Measurements from ENCODE around the gene AMOTL1. TPM values are rescaled to one million over a fixed set of nuclear protein-coding genes. Genes with fewer than 3 reads are reported as not detected.

AMOTL1 gene
- total RNA-seq, 1 donor from 2014 or later = 32.6 TPM

DNA sequence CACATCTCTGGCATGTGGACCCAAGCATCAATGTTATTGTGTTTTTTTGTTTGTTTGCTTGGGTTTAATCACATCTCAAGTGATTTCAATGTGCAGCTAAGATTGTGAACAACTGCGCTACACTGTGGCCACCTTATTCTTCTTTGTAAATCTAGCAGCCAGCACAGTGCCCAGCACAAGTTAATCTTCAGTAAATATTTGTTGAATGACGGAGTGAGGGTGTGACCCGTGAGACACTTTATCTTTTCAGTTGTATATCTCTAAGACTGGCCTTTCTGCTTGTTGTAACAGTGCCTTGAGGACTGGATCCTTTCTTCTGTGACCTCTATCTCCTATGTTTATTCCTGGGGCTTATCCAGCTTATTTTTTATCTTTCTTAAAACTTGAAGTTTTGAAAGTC is 21.4 kb upstream of the AMOTL1 start:
- Histone ChIP-seq H3K36me3 (no peaks in the 10 kb centered on the region), H3K27ac (no peak overlapping the region), H3K9me3 (no peaks in the 10 kb centered on the region), H3K27me3 (no peaks in the 10 kb centered on the region), H3K4me1 (peaks cover 2 to 10% of the 10 kb centered on the region in 2 donors), H3K4me3 (no peak overlapping the region)
- intact Hi-C loops (cut with DNase I) = no loop called here
- TF ChIP-seq, protein P1, sequence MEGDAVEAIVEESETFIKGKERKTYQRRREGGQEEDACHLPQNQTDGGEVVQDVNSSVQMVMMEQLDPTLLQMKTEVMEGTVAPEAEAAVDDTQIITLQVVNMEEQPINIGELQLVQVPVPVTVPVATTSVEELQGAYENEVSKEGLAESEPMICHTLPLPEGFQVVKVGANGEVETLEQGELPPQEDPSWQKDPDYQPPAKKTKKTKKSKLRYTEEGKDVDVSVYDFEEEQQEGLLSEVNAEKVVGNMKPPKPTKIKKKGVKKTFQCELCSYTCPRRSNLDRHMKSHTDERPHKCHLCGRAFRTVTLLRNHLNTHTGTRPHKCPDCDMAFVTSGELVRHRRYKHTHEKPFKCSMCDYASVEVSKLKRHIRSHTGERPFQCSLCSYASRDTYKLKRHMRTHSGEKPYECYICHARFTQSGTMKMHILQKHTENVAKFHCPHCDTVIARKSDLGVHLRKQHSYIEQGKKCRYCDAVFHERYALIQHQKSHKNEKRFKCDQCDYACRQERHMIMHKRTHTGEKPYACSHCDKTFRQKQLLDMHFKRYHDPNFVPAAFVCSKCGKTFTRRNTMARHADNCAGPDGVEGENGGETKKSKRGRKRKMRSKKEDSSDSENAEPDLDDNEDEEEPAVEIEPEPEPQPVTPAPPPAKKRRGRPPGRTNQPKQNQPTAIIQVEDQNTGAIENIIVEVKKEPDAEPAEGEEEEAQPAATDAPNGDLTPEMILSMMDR (IDR thresholded peaks at IDR 0.05) = no peak
- DNase-seq (ENCODE audit: low spot score in 2 of 2) = no peak

DNA sequence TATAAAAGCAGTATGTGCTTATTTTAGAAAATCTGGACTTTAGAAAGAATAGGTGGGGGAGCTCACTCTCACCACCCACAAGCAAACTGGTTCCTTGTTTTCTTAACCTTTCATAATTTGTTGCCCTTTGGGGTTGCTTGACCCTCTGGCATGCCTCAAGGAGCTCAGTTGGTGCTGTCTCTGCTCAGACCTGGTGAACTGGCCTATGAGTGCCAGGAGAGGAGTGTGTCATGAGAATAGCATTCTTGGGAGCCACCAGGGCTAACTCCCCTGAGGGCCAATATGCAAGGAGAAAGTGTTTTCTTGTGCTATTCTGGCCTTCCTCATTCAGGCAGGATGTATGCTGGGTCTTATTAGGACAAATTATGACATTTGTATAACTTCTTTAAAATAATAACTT is 21.0 kb upstream of the AMOTL1 start:
- Histone ChIP-seq H3K9me3 (no peaks in the 10 kb centered on the region), H3K27ac (no peak overlapping the region), H3K27me3 (no peaks in the 10 kb centered on the region), H3K36me3 (no peaks in the 10 kb centered on the region), H3K4me3 (no peak overlapping the region), H3K4me1 (peaks cover 0 to 7% of the 10 kb centered on the region in 2 donors)
- intact Hi-C loops (cut with DNase I) = no loop called here
- TF ChIP-seq, protein P1 (IDR thresholded peaks at IDR 0.05) = no peak
- no peak for DNase-seq (ENCODE audit: low spot score in 2 of 2)

DNA sequence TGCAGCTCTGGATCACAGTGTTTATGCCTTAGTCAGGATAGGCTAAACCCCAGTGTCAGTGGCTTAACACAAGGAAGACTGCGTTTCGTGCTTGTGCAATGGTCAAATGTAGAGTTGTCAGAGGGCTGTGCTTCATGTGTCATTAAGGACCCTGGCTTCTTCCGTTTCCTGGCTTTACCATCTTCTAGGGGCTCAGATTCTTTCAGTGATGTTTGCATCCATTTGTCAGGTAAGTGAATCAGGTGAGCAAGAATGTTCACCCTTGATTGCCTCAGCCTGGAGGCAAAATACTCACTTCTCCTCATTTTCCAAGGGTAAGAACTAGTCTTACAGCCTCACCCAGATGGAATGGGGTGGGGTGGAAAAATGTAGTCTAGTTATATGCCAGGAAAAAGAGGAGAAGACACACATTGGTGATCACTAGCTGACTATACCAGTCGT is 20.5 kb upstream of the AMOTL1 start:
- TF ChIP-seq, protein P1 (IDR thresholded peaks at IDR 0.05) = no peak
- no peak for DNase-seq (ENCODE audit: low spot score in 2 of 2)
- Histone ChIP-seq H3K36me3 (no peaks in the 10 kb centered on the region), H3K4me3 (no peak overlapping the region), H3K9me3 (no peaks in the 10 kb centered on the region), H3K27ac (no peak overlapping the region), H3K4me1 (peaks cover 0 to 7% of the 10 kb centered on the region in 2 donors), H3K27me3 (no peaks in the 10 kb centered on the region)
- intact Hi-C loops (cut with DNase I) = no loop called here

DNA sequence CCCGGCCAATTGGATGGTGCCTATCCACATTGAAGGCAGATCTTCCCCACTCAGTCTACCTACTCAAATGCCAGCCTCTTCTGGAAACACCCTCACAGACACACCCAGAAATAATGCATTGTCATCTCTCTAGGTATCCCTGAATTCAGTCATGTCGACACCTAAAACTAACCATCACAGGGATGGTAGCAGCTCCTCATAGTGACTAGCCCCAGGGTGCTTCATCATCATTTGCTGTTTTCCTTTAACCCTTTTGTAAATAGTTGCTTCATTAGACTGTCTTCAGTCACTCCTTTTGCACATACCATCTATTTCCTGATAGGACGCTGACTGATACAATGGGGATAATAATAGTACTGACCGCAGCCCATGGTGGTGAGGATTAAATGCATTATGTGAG is 18.8 kb upstream of the AMOTL1 start:
- intact Hi-C loops (cut with DNase I) = no loop called here
- TF ChIP-seq, protein P1 (IDR thresholded peaks at IDR 0.05) = no peak
- Histone ChIP-seq H3K27ac (no peak overlapping the region), H3K4me1 (peaks cover 0 to 7% of the 10 kb centered on the region in 2 donors), H3K27me3 (no peaks in the 10 kb centered on the region), H3K4me3 (no peak overlapping the region), H3K9me3 (no peaks in the 10 kb centered on the region), H3K36me3 (no peaks in the 10 kb centered on the region)
- no peak for DNase-seq (ENCODE audit: low spot score in 2 of 2)

DNA sequence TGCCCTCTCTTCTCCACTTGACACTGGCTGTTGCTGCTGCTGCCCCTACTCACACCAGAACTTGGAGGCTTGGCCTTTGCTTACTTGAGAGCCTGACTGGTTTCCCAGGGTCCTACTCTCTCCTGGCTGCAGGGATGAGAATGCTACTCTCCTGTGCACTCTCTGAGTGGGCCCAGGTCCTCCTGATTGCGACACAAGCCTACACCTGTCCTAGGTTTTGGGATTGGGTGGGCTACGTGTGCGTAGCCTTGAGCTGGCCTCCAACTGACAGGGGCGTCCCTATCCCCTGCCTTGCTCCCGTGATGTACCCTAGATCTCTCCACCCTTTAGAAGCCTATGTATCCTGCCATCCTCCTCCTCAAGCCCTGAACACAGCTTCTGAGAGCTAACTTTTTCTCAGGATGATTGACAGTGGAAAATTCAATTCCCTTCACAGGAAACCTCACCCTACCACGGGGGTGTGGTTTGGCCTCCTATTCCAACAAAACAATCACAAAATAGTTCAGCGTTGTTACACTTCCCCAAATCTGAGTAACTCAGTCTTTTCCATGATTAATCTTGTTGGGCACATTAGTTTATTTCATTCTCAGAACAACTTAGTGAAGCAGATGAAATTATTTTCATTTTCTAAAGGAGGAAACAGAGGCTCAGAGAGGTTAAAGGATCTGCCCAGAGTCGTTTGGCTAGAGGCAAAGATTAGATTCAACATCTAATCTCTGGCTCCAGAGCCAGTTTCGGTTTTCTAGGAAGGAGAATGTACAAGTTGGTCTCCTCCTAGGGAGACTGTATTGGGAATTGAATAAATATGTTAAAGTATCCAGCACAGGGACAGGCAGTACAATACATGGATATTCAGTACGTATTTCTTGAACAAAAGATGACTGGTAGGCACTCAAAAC is 17.6 kb upstream of the AMOTL1 start:
- Histone ChIP-seq H3K4me1 (peaks cover 0 to 7% of the 10 kb centered on the region in 2 donors), H3K27ac (peak overlapping the region; percentile 7 to 48), H3K36me3 (no peaks in the 10 kb centered on the region), H3K4me3 (no peak overlapping the region), H3K9me3 (no peaks in the 10 kb centered on the region), H3K27me3 (no peaks in the 10 kb centered on the region)
- TF ChIP-seq, protein P1 (IDR thresholded peaks at IDR 0.05) = no peak
- no peak for DNase-seq (ENCODE audit: low spot score in 2 of 2)
- intact Hi-C loops (cut with DNase I) = no loop called here
